ENCODE results near the gene NUDT6. TPM values are rescaled to one million over a fixed set of nuclear protein-coding genes. Genes with fewer than 3 reads are reported as not detected.

Gene NUDT6
- total and polyA plus RNA-seq, 11 donors, result 6.7 to 22.5 (median 15.1) TPM

DNA sequence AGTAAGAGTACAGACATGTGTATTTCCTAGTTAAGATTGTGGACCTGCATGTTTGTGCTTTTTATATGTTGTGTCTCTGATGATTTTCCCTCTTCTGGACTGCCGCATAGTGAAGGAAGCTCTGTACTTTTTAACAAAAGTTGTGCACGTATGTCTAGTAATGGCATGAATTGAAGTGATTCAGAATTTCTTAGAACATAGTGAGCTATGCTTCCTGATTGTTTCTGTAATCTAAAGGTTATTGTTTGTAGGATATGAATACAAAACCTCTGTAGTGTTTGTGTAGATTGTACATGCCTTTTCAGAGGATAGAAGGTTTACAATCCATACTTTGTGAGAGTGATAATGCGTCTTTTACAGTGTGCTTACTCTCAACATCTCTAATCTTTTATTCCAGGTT lies 37.0 kb upstream of the NUDT6 start:
- ATAC-seq (no peak), DNase-seq (no peak)
- Histone ChIP-seq H3K4me3 (no peak overlapping the region), H3K27me3 (no peaks in the 10 kb centered on the region), H3K36me3 (no peaks in the 10 kb centered on the region), H3K4me1 (peaks cover 0 to 15% (median 4%) of the 10 kb centered on the region in 12 donors), H3K9me3 (no peaks in the 10 kb centered on the region), H3K27ac (peak overlapping the region in 1 of 12 donors; percentile 45)
- no peak for TF ChIP-seq POLR2A (IDR thresholded peaks at IDR 0.05)
- TF ChIP-seq, protein P1, sequence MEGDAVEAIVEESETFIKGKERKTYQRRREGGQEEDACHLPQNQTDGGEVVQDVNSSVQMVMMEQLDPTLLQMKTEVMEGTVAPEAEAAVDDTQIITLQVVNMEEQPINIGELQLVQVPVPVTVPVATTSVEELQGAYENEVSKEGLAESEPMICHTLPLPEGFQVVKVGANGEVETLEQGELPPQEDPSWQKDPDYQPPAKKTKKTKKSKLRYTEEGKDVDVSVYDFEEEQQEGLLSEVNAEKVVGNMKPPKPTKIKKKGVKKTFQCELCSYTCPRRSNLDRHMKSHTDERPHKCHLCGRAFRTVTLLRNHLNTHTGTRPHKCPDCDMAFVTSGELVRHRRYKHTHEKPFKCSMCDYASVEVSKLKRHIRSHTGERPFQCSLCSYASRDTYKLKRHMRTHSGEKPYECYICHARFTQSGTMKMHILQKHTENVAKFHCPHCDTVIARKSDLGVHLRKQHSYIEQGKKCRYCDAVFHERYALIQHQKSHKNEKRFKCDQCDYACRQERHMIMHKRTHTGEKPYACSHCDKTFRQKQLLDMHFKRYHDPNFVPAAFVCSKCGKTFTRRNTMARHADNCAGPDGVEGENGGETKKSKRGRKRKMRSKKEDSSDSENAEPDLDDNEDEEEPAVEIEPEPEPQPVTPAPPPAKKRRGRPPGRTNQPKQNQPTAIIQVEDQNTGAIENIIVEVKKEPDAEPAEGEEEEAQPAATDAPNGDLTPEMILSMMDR (IDR thresholded peaks at IDR 0.05), result no peak
- 86 to 87% (median 87%) methylated on average over 3 of the region's 3 CpGs for WGBS, 4 donors
- intact Hi-C loops (cut with DNase I), result no loop called here

DNA sequence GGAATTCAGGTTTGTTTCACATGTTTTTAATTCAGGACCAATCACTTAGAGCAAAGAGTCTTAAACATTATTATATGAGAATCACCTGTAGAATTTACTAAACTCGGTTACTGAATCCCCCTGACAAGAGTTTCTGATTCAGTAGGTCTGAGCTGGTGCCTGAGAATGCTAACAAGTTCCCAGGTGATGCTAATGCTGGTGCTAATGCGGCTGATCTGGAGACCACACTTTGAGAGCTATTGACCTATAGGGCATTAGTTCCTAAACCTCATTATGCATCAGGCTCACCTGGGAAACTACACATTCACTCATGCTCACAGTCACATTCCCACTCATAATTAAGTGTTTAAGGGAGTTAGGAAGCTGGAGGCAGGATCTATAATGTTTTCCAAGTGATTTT lies 36.1 kb upstream of the NUDT6 start:
- H3K4me3 ChIP-seq, result no peak overlapping the region
- ATAC-seq (no peak), DNase-seq (no peak)
- TF ChIP-seq, protein P1 (IDR thresholded peaks at IDR 0.05), result no peak
- TF ChIP-seq POLR2A (IDR thresholded peaks at IDR 0.05), result no peak
- peaks cover 0 to 15% (median 4%) of the 10 kb centered on the region in 12 donors for H3K4me1 ChIP-seq
- WGBS, 4 donors, result 75 to 98% (median 89%) methylated on average over 2 of the region's 2 CpGs
- H3K9me3 ChIP-seq, result no peaks in the 10 kb centered on the region
- H3K27ac ChIP-seq, result no peak overlapping the region
- H3K36me3 ChIP-seq, result peaks cover 0 to 6% (median 0%) of the 10 kb centered on the region in 9 donors
- no peaks in the 10 kb centered on the region for H3K27me3 ChIP-seq
- intact Hi-C loops (cut with DNase I), result no loop called here

DNA sequence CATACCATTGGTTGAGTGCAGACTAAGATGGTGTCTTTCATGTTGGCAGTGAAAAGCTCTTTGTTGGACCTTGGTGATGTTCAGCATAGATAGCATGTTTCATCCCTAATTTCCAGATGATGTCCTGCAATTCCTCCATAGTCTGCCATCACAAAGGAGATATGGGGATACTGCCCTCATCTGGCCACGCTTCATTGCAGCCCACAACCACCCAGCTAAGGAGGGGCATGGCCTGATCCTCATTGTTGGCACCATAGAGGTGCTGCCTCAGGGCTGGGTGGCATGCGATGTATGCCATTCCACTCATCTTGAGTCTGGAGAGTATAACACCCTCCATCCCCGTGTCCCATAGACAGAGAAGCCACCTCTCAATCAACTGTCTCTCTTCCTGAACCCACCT lies 31.5 kb upstream of the NUDT6 start:
- H3K4me3 ChIP-seq, result no peak overlapping the region
- H3K9me3 ChIP-seq, result no peaks in the 10 kb centered on the region
- TF ChIP-seq POLR2A (IDR thresholded peaks at IDR 0.05), result no peak
- TF ChIP-seq, protein P1 (IDR thresholded peaks at IDR 0.05), result no peak
- intact Hi-C loops (cut with DNase I), result no loop called here
- DNase-seq (no peak), ATAC-seq (no peak)
- H3K4me1 ChIP-seq, result no peaks in the 10 kb centered on the region
- H3K27me3 ChIP-seq, result no peaks in the 10 kb centered on the region
- 96 to 100% (median 98%) methylated on average over 3 of the region's 3 CpGs for WGBS, 4 donors
- H3K36me3 ChIP-seq, result peaks cover 0 to 48% (median 36%) of the 10 kb centered on the region in 9 donors
- H3K27ac ChIP-seq, result no peak overlapping the region

GRCh38 chr4:122952028-122952427 lies 29.6 kb upstream of the NUDT6 start:
- H3K36me3 ChIP-seq, result peaks cover 0 to 65% (median 53%) of the 10 kb centered on the region in 9 donors
- no peaks in the 10 kb centered on the region for H3K27me3 ChIP-seq
- DNase-seq (no peak), ATAC-seq (no peak)
- no peak for TF ChIP-seq POLR2A (IDR thresholded peaks at IDR 0.05)
- TF ChIP-seq, protein P1 (IDR thresholded peaks at IDR 0.05), result no peak
- H3K4me3 ChIP-seq, result no peak overlapping the region
- no peaks in the 10 kb centered on the region for H3K9me3 ChIP-seq
- 98 to 99% (median 98%) methylated on average over 4 of the region's 4 CpGs for WGBS, 4 donors
- H3K4me1 ChIP-seq, result no peaks in the 10 kb centered on the region
- no peak overlapping the region for H3K27ac ChIP-seq
- intact Hi-C loops (cut with DNase I), result no loop called here
